K562 (cell line): ENCODE measurements around the gene STOX1. TPM values are rescaled to one million over a fixed set of nuclear protein-coding genes. Genes with fewer than 3 reads are reported as not detected.

Experiments
- ATAC-seq: fragments of 200-7000 bp; cut with Tn5 transposase; 3 replicates; pipeline ENCODE4 v1.9.1; 2020; ENCODE audit warnings: moderate library complexity
- BruUV-seq: library from RNA; stranded (reverse); fragments of 400-500 nt; replicated peaks from 2 replicates; lab custom pipeline; 2021; lab: Mats Ljungman, UMichigan
- CTCF ChIA-PET: fragments of 300-600 bp; formaldehyde crosslinking; extraction: SDS; loops from one replicate; lab custom pipeline; 2021; ENCODE audit warnings: low intra/inter-chr PET ratio; lab: Yijun Ruan, JAX
- POLR2A ChIA-PET: fragments of 300-600, 350-650 bp; sonication (Branson Sonifier 250); formaldehyde crosslinking; extraction: SDS; loops from one replicate; lab custom pipeline; 2021; ENCODE audit warnings: antibody characterized with exemption, inconsistent platforms; lab: Yijun Ruan, JAX
- DNase-seq, 4 experiments: peaks; one replicate each; pipeline versions ENCODE4 v3.0.0 to v3.0.0-alpha.2; 2011 to 2018; ENCODE audit warnings: low spot score in 3 of 4, mixed read lengths in 3 of 4; ENCODE audit errors: extremely low read depth in 1 of 4
- FAIRE-seq: peaks from 2 replicates; lab custom pipeline; 2011; peaks lifted over from hg19 to GRCh38; lab: Jason Lieb, UNC
- H2AFZ ChIP-seq: 2 replicates; pipeline ENCODE4 v1.6.0; 2011; ENCODE audit warnings: low read depth, low read length, control low read depth, inconsistent platforms
- H3K27ac ChIP-seq: fragments of 200-600 bp; 3 replicates; pipeline ENCODE4 v1.8.0; 2011; ENCODE audit warnings: low read depth, mild to moderate bottlenecking, control low read depth, inconsistent platforms, low read length, moderate library complexity, mixed read lengths; ENCODE audit errors: extremely low read depth
- H3K27me3 ChIP-seq, 2 experiments: fragments of 300-600 bp in 1 of 2; 2 replicates in 1 of 2; 3 replicates in 1 of 2; pipeline versions ENCODE4 v1.6.0 to v1.8.0; 2011; ENCODE audit warnings: inconsistent platforms in 2 of 2, low read length in 2 of 2, mild to moderate bottlenecking in 1 of 2, mixed read lengths in 1 of 2, moderate library complexity in 1 of 2; ENCODE audit not compliant: control insufficient read depth in 2 of 2, insufficient read depth in 2 of 2
- H3K36me3 ChIP-seq: fragments of 300-600 bp; 3 replicates; pipeline ENCODE4 v1.8.0; 2011; ENCODE audit warnings: mild to moderate bottlenecking, low read length, inconsistent platforms; ENCODE audit not compliant: control insufficient read depth, insufficient read depth
- H3K4me1 ChIP-seq, 2 experiments: fragments of 200-600 bp in 1 of 2; replicated peaks in 1 of 2; 2 replicates in 1 of 2; 3 replicates in 1 of 2; pipeline versions ENCODE4 v1.5.1 to v1.8.0; 2011; ENCODE audit warnings: inconsistent platforms in 2 of 2, low read length in 2 of 2, mild to moderate bottlenecking in 1 of 2, mixed read lengths in 1 of 2, moderate library complexity in 1 of 2; ENCODE audit not compliant: control insufficient read depth in 2 of 2, insufficient read depth in 2 of 2
- H3K4me2 ChIP-seq: 2 replicates; pipeline ENCODE4 v1.6.1; 2011; ENCODE audit warnings: low read length, control low read depth, inconsistent platforms, mixed read lengths; ENCODE audit not compliant: insufficient read depth
- H3K4me3 ChIP-seq: fragments of 200-600 bp; sonication (generic), shearing (Covaris generic); 2 replicates; pipeline ENCODE4 v1.5.1; 2016; ENCODE audit warnings: control low read depth, inconsistent platforms
- H3K79me2 ChIP-seq: fragments of 200-600 bp; 3 replicates; pipeline ENCODE4 v1.8.0; 2011; ENCODE audit warnings: low read length, inconsistent platforms; ENCODE audit not compliant: control insufficient read depth, insufficient read depth
- H3K9ac ChIP-seq, 2 experiments: 2 replicates each; pipeline versions ENCODE4 v1.6.0 to v1.6.1; 2011; ENCODE audit warnings: low read depth in 2 of 2, low read length in 2 of 2, control low read depth in 1 of 2, inconsistent platforms in 1 of 2, mild to moderate bottlenecking in 1 of 2, mixed read lengths in 1 of 2; ENCODE audit not compliant: insufficient read depth in 1 of 2
- H3K9me1 ChIP-seq: one replicate; pipeline ENCODE4 v1.6.0; 2011; ENCODE audit warnings: inconsistent platforms, mild to moderate bottlenecking, low read length, moderate library complexity; ENCODE audit not compliant: control insufficient read depth, insufficient read depth
- H3K9me3 ChIP-seq: replicated peaks from 2 replicates; pipeline ENCODE4 v1.5.1; 2011; ENCODE audit warnings: low read depth, low read length, inconsistent platforms; ENCODE audit not compliant: control insufficient read depth, insufficient read depth
- H4K20me1 ChIP-seq: replicated peaks from 2 replicates; pipeline ENCODE4 v1.6.1; 2011; ENCODE audit warnings: low read length, inconsistent platforms, mixed read lengths; ENCODE audit not compliant: control insufficient read depth, insufficient read depth
- ATF6 ChIP-seq: sonication (generic); formaldehyde crosslinking; IDR thresholded peaks from 2 replicates; pipeline ENCODE4 v1.4.0; 2020; ENCODE audit warnings: mild to moderate bottlenecking, missing genetic modification reagents
- CHD1 ChIP-seq: fragments of 200-600 bp; sonication (generic); IDR thresholded peaks from one replicate; pipeline ENCODE4 v1.6.1; 2012; ENCODE audit warnings: mild to moderate bottlenecking, moderate library complexity, low read length, inconsistent platforms
- DACH1 ChIP-seq: fragments of 450-650 bp; IDR thresholded peaks from 2 replicates; pipeline ENCODE4 v1.6.1; 2018; ENCODE audit not compliant: partially characterized antibody
- FIP1L1 ChIP-seq: fragments of 200-400 bp; formaldehyde crosslinking; IDR thresholded peaks from 2 replicates; pipeline ENCODE4 v1.6.1; 2018; ENCODE audit warnings: mild to moderate bottlenecking, low read depth, low read length; ENCODE audit not compliant: poor library complexity, severe bottlenecking
- HMGXB4 ChIP-seq: sonication (generic); formaldehyde crosslinking; IDR thresholded peaks from 2 replicates; pipeline ENCODE4 v1.8.1; 2023; ENCODE audit warnings: mild to moderate bottlenecking, missing genetic modification reagents
- KDM1A ChIP-seq, 2 experiments: fragments of 450-650 bp; IDR thresholded peaks; 2 replicates each; pipeline ENCODE4 v1.6.1; 2016; ENCODE audit warnings: mild to moderate bottlenecking in 2 of 2
- MEF2D ChIP-seq: conservative IDR thresholded peaks from 2 replicates; pipeline ENCODE4 v1.6.1; 2016; ENCODE audit warnings: low read depth, missing genetic modification characterization, missing compliant biosample characterization
- THAP12 ChIP-seq: fragments of 250-450 bp; sonication (Bioruptor Pico); IDR thresholded peaks from 2 replicates; pipeline ENCODE4 v1.9.0; 2021; ENCODE audit warnings: mild to moderate bottlenecking, inconsistent platforms
- ZNF668 ChIP-seq: fragments of 250-450 bp; sonication (Bioruptor Pico); IDR thresholded peaks from 2 replicates; pipeline ENCODE4 v1.8.0; 2022; ENCODE audit warnings: mild to moderate bottlenecking, inconsistent platforms
- WGBS: fragments of 100-300 bp; shearing (Covaris generic); methylation state at CpG from one replicate; pipeline ENCODE4 v1.1.6; 2016; ENCODE audit warnings: low coverage, mixed read lengths; ENCODE audit not compliant: insufficient coverage; ENCODE audit errors: missing lambda C conversion rate; 5-methylcytosine and 5-hydroxymethylcytosine counted together
- in situ Hi-C: fragments of 300-500 bp; cut with MboI; formaldehyde crosslinking; loops from 4 replicates; pipeline ENCODE4 v1.15.0; 2018; ENCODE audit warnings: inconsistent platforms, mixed read lengths
- intact Hi-C: fragments of 100-400 bp; cut with micrococcal nuclease; formaldehyde crosslinking; loops from 2 replicates; pipeline ENCODE4 v1.14.2; 2022
- polyA plus RNA-seq, 8 experiments: library from polyadenylated mRNA; depleted of rRNA in 4 of 8; stranded (reverse) in 5 of 8; unstranded in 3 of 8; fragments of >200 nt; fragmentation: Nextera tagmentation in 2 of 8; fragmentation: Illumina TruSeq in 1 of 8; extraction: Ambion mirVana in 2 of 8; extraction: Trizol in 1 of 8; gene quantifications; 2 replicates each; pipeline versions ENCODE4 v1.2.1 to v1.2.3, GENCODE V29; 2011 to 2014; ENCODE audit warnings: inconsistent platforms in 1 of 8, missing spikeins in 1 of 8
- total RNA-seq, 7 experiments: library from RNA; depleted of rRNA in 6 of 7; stranded (reverse); fragments of >200 nt in 6 of 7; fragmentation: Illumina TruSeq in 2 of 7; extraction: Trizol in 2 of 7; gene quantifications; 2 replicates each; pipeline versions ENCODE4 v1.2.1 to v1.2.3, GENCODE V29; 2011 to 2021; ENCODE audit warnings: low replicate concordance in 1 of 7

The STOX1 gene
- total and polyA plus RNA-seq, 9 of the 15 experiments (the other 6 are each of a cell fraction or from before 2014, with no cell fraction given), result 0.09 to 0.87 (median 0.29) TPM

GRCh38 chr10:68934994-68935393 is 107.7 kb downstream of the STOX1 start:
- ATAC-seq (no peak), FAIRE-seq (no peak), DNase-seq (no peak)
- Histone ChIP-seq H3K9ac (no peak overlapping the region), H3K4me1 (no peaks in the 10 kb centered on the region), H3K36me3 (peaks cover 77% of the 10 kb centered on the region), H3K9me1 (no peaks in the 10 kb centered on the region), H3K4me2 (no peak overlapping the region), H4K20me1 (no peaks in the 10 kb centered on the region; the same call in 1 of the 2 replicates), H3K79me2 (no peaks in the 10 kb centered on the region), H3K27ac (no peak overlapping the region), H3K9me3 (no peaks in the 10 kb centered on the region), H3K4me3 (no peak overlapping the region), H2AFZ (no peak overlapping the region), H3K27me3 (no peaks in the 10 kb centered on the region)
- intact Hi-C loops (no loop called here), in situ Hi-C loops (no loop called here)
- BruUV-seq, result no TSS peak
- CTCF ChIA-PET, result no interaction called here
- POLR2A ChIA-PET, result interaction anchor here (0.8 to 1.3 kb wide), 2 partner anchors 21 to 35 kb away, joined by 4 to 5 read pairs; partner anchors contain the start of gene DDX21
- no peak for TF ChIP-seq ZNF668 (CRISPR knock-in tag)
- no peak for TF ChIP-seq CHD1
- no peak for TF ChIP-seq HMGXB4 (CRISPR knock-in tag)
- no peak for TF ChIP-seq KDM1A (IDR thresholded peaks at IDR 0.05)
- TF ChIP-seq, all 486 proteins: peak for 0

- ChIA-PET CTCF (no interaction called here), POLR2A (interaction anchor here (2.8 kb wide), 1 partner anchor 17 kb away, joined by 15 read pairs; the partner anchor contains the start of gene DDX21)
- FAIRE-seq, result no peak
- H3K4me2 ChIP-seq, result no peak overlapping the region
- peak; percentile 66 for ATAC-seq
- peak in 2 of 4 experiments; percentile 23 to 28 for DNase-seq
- no peaks in the 10 kb centered on the region for H3K79me2 ChIP-seq
- no peak overlapping the region for H2AFZ ChIP-seq
- peaks cover 71% of the 10 kb centered on the region for H3K36me3 ChIP-seq
- no peak overlapping the region for H3K4me3 ChIP-seq
- no peaks in the 10 kb centered on the region for H3K9me3 ChIP-seq
- no peak overlapping the region for H3K27ac ChIP-seq
- H4K20me1 ChIP-seq, result no peaks in the 10 kb centered on the region; the same call in 1 of the 2 replicates
- no peaks in the 10 kb centered on the region for H3K9me1 ChIP-seq
- no peaks in the 10 kb centered on the region for H3K4me1 ChIP-seq
- intact Hi-C loops, result no loop called here
- no peak overlapping the region for H3K9ac ChIP-seq
- WGBS, result 75% methylated on average over 2 of the region's 2 CpGs
- no TSS peak for BruUV-seq
- in situ Hi-C loops, result no loop called here
- no peaks in the 10 kb centered on the region for H3K27me3 ChIP-seq
- no peak for TF ChIP-seq DACH1
- no peak for TF ChIP-seq FIP1L1
- no peak for TF ChIP-seq MEF2D
- TF ChIP-seq ATF6 (CRISPR knock-in tag), result no peak
- TF ChIP-seq THAP12 (CRISPR knock-in tag), result no peak
These were observed 110.8 kb downstream of the STOX1 start for GRCh38 chr10:68938117-68938516.
